ENCODE data around the gene WNT4.

DNA sequence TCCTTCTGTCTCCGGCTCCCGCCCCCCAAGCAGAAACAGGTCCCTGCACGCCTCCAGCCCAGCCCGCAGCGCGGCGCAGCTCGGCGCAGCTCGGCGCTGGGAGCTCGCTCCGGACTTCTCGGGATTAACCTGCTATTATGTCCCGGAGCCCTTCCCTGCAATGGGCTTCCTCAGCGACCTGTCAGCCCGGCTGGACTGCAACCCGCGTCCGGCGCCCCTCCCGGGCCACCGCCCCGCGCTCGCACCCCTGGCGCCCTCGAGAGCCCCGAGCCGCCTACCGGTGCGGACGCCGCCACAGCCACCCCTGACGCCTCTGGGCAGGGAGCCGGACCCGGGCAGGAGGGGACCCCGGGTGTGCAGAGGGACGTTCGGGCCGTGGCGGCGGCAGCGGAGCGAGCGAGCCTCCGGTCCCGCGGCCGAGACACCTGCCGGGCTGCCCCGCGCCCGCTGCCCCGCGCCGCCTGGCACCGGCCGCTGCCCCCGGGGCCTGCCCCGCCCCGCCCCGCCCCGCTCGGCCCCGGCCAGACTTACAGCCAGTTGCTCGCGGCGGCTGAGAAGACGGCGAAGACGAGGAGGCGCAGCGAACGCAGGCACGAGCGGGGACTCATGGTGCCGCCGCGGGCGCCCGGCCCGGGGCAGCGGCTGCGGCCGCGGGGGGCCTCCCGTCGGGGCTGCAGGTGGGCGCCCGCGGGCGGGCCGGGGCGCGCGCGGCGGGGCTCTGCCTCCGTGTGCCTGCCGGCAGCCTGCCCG, 407 bp downstream of the WNT4 start:
- TF ChIP-seq CTCF (IDR thresholded peaks at IDR 0.05) (no peak), POLR2A (IDR thresholded peaks at IDR 0.05; ENCODE audit: low read depth) (no peak), POLR2AphosphoS5 (IDR thresholded peaks at IDR 0.05) (no peak)

Data from esophagus muscularis mucosa (tissue), 3 donors.